HG03571 (cell line): Measurements from ENCODE around the gene FGF11.

Experiments
- ATAC-seq: cut with Tn5 transposase; IDR thresholded peaks from one replicate; pipeline ENCODE4 v1.9.1; 2021; ENCODE audit not compliant: unreplicated experiment

FGF11 gene

DNA sequence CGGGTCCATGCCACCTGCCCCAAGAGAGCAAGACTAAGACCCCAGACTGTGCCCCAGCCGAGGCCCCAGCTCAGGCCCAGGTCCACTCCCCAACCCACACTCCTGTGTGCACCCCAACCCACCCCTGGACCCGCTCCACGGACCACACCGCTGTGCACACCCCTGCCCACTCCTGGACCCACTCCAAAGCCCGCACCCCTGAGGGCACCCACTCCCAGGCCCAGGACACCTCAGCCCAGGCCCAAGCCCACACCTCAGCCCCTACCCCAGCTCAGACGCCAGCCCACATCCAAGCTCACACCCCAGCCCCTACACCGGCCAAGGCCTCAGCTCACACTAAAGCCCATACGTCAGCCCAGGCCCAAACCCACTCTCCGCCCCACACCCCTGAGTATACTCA lies 9.6 kb upstream of the FGF11 start:
- ATAC-seq = no peak

DNA sequence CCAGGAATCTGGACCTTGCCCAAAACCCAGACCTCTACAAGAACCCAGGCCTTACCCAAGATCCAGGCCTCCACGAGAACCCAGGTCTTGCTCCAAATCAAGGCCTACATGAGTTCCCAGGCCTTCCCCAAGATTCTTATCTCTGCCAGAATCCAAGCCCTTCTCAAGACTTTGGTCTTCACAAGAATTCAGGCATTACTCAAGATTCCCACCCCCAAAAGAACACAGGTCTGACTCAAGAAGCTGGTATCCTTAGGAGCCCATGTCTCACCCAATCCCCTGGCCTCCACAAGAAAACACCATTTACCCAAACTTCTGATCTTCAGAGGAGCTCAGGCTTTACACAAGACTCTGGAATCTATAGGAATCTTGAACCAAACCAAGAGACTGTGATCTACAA lies 8.1 kb upstream of the FGF11 start:
- no peak for ATAC-seq

DNA sequence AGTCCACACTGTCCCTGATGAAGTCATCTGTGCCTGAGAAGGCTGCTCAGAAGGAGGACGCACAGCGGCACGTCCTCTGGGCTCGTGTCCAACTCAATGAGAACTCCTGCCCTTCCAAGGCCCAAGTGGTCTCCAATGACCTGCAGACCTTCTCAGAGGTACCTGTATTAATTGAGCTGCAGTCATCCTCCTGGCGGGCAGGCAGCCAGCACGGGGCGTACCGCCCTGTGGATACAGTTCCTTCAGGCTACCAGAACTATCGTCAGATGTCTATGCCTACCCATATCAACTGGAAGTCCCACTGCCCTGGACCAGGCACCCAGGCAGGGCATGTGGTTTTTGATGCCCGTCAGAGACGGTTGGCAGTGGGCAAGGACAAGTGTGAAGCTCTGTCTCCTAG lies 7.0 kb upstream of the FGF11 start:
- ATAC-seq = no peak

DNA sequence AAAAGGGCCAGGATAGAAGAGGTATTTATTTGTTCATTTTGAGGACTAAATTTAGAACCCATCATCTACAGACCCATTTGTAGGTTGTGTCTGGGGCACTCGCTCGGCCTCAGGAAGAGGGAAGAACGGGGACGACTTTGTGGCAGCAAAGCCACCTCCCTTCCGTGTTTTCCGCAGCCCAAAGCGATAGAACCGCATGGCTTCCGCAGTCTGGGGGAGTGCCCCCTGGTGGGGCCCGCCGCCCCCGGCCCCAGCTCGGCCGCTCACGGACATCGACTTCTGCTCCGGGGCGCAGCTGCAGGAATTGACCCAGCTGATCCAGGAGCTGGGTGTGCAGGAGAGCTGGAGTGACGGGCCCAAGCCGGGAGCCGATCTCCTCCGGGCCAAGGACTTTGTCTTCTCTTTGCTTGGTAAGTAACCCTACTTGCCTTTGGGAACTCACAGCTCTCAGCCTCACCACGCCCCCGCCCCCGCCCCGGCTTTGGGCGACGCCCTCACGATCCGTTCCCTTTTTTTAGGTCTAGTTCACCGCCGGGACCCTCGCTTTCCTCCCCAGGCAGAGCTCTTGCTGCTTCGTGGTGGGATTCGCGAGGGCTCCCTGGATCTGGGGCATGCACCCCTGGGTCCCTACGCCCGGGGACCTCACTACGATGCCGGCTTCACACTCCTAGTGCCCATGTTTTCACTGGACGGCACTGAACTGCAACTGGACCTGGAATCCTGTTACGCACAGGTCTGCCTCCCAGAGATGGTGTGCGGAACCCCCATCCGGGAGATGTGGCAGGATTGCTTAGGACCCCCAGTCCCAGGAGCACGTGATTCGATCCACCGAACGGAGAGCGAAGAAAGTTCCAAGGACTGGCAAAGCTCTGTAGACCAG lies 3.4 kb upstream of the FGF11 start:
- ATAC-seq = peak; percentile 17

DNA sequence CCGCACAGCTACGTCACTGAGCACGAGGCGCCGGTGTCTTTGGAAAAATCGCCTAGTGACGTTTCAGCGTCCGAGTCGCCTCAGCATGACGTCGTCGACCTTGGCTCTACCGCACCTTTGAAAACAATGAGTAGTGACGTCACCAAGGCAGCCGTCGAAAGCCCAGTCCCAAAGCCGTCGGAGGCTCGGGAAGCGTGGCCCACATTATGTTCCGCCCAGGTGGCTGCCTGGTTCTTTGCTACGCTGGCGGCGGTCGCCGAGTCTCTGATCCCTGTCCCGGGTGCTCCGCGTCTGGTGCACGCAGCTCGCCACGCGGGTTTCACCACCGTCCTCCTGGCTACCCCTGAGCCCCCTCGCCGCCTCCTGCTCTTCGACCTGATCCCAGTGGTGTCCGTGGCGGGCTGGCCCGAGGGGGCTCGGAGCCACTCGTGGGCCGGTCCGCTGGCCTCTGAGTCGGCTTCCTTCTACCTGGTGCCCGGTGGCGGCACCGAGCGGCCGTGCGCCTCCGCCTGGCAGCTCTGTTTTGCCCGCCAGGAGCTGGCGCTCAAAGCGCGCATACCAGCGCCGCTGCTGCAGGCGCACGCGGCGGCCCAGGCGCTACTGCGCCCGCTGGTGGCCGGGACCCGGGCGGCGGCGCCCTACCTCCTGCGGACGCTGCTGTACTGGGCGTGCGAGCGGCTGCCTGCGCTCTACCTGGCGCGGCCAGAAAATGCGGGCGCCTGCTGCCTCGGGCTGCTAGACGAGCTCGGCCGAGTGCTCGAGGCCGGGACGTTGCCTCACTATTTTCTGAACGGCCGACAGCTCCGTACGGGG lies 2.5 kb upstream of the FGF11 start:
- no peak for ATAC-seq

DNA sequence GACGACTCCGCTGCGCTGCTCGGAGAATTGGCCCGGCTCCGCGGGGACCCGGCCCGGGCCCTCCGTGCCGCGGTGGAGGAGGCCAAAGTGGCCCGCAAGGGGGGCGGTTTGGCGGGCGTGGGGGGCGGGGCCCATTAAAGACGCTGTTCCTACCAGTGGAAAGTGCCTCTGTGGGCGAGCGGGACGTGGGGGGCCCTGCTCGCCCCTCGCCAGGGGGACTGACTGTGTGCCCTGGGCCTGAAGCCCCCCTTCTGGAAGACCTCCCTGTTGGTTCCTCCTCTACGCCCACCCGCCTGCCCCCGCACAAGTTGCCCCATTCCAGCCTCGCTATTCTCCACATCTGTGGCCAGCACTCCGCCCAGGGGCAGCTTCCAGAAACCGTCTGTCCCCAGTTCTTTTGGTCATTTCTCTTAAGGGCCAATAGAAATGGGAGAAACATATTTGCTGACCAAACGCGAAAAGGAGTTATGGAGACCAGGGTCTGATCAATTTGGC lies 1.9 kb upstream of the FGF11 start:
- no peak for ATAC-seq

DNA sequence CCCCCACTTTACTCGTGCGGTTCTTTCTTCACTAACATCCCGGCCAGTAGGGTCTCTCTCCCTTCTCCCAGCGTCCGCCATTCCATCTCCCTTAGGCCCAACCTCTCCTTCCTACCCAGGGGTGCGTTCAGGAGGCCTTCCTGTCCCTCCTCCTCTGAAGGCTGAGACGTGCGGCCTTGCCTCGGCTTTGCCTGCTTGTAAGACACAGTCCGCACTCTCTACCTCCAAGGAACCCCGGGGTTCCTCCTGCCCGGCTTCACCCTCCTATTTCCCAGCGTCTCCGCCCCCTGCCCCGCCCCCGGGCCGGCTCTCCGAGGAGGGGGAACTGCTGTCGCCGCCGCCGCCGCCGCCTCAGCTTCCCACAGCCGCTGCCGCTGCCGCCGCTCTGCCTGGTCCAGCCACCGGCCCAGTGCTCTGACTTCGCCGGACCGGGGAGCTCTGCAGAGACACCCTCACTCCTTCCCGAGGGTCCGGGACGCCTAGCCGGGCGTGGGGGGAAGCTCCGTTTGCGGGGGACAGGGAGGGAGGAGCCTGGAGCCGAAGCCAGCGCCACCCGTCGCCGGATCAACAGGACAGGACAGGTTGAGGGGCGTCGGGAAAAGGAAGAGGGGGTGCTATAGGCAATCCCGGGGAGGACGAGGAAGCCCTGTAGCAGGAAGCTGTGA lies 1.2 kb upstream of the FGF11 start:
- no peak for ATAC-seq

DNA sequence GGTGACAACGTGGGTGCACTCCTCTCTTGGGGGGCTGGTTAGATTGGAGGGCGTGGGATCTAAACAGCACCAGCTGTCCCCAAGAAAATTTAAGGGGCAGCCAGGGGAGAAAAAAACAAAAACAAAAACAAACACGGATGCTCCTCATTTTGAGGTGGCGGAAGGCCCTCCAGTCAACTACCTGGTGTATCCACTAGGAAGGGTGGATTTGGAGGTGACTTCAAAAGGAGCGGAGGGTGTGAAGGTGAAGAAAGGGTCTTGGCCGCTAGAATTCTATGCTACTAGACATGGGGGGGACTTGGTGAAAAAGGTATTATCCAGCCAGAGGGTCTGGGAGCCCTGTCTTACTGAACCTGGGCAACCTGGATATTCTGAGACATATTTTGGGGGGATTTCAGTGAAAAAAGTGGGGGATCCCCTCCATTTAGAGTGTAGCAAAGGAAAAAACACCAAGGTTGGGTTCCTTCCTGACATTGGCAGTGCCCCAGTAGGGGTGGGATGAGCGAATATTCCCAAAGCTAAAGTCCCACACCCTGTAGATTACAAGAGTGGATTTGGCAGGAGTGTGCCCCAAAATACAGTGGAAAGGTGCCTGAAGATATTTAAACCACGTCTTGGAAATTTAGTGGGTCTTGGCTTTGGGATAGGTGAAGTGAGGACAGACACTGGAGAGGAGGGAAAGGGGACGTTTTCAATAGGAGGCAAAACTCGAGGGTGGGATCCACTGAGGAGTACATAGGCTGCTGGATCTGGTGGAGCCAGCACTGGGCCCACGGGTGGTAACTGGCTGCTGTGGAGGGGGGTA lies 454 bp upstream of the FGF11 start:
- ATAC-seq = no peak

DNA sequence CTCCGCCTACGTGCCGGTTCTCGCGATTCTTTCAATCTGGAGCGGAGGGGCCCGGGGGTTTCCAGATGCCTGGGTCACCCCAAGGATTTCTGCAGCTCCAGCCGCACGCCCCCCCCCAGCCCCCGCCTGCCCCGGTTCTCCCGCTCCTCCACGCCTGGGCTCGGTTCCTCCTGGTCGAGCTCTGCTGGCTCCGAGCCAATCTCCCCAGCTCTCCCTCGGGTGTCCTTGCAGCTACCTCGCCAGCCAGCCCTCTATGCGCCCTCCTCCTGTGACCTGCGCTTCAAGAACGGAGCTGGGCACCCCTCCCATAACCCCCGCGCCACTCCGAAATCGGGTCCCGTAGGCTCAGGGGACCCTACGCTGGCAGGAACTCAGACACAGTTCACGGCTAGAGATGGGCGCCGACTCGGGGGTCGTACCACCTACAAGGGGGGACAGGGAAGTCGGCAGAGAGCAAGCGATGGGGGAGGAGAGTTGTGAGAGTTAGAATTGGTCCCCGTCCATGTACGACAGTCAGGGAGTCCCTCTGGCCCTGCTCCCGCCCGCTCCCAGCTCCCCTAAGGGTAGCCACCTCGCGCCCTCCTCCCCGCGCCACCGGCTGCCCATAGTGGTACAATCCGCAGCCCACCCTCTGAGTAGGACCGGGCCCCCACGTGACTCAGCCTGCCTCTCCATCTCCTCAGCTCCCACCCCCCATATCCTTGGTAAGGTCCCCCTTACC lies 961 bp downstream of the FGF11 start:
- no peak for ATAC-seq

DNA sequence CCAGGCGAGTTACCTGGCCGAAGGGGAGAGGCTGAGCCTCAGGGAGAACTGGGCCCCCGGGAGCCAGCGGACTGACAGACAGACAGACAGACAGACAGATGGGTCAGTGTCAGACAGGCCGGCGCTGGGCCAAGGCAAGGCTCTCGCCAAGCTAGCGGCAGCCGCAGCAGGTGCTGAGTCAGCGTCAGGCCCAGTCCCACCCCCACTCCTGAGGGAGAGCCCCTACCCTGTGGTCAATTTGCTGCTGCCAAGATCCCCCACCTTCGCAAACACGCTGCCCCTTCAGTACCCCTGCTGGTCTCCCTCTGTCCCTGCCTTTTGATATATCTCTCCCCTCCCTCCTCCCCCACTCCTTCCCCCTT lies 1.5 kb downstream of the FGF11 start:
- ATAC-seq = no peak

DNA sequence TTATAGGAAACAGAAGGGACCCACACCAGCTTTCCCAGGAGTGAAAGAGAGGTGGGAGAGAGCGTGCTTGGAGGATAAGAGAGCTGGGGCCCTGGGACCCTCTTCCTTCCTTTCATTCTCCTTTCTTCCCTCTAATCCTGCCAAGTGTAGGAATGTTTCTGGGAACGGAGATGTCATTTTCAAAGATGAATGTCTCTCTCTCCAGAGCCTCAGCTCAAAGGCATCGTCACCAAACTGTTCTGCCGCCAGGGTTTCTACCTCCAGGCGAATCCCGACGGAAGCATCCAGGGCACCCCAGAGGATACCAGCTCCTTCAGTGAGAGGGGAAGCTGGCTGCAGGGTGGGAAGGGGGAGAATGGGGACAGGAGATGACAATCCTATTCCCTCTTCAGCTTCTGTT lies 2.0 kb downstream of the FGF11 start:
- ATAC-seq = no peak

DNA sequence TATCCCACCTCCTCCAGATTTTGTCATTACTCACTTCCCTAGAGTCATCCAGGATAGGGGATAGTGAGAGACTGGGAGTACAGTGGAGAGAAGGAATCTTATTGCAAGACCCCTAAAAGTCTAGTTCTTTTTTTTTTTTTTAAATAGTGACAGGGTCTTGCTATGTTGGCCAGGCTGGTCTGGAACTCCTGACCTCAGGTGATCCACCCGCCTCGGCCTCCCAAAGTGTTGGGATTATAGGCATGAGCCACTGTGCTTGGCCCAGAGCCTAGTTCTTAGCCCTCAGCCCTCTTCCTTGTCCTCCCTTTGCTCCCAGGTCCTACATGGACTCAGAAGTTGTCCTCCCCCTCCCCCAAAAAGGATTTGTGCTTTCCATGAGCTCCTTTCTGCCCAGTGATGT lies 2.8 kb downstream of the FGF11 start:
- no peak for ATAC-seq

DNA sequence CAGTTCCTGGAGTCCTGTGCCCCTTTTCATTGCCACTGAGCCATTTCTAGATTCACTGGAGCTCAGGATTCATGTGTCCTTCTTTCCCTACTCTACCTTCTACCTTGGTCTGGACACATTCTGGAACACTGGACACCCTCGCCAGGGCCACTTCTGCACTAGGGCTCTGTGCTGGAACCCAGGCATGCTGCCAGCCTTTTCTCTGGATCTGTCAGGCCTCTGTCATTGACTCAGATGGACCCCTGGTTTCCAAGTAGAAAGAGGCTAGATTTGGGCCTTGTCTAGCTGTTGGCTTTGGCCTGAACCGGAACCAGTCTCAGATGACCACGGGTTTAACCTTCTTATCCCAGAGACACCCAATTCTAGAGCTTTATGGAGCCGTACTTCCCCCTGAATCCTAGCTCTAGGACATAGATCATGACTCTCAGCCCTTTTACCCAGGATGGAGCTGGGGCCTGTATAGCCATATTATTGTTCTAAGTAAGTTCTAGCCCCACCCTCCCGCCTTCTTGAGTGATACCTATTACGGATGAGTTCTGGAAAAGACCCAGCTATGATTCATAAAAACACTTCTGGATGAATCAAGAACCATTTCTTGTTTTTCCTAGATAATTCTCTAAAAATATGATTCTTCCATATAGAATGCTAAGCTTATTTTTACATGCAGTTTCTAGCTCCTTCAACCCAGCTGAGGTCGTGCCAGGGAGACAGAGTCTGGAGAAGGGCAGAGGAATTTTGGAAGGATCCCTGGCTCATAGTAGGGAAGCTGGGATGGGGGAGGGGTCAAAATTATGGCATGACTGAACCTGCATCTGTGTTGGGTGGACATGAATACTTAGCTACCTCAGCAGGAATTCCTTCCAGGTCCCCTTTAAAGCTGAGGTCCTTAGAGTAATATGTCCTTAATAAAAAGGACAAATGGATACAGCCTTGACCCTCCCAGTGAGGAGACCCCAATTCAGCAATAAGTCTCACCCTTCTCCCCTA lies 4.5 kb downstream of the FGF11 start:
- no peak for ATAC-seq

DNA sequence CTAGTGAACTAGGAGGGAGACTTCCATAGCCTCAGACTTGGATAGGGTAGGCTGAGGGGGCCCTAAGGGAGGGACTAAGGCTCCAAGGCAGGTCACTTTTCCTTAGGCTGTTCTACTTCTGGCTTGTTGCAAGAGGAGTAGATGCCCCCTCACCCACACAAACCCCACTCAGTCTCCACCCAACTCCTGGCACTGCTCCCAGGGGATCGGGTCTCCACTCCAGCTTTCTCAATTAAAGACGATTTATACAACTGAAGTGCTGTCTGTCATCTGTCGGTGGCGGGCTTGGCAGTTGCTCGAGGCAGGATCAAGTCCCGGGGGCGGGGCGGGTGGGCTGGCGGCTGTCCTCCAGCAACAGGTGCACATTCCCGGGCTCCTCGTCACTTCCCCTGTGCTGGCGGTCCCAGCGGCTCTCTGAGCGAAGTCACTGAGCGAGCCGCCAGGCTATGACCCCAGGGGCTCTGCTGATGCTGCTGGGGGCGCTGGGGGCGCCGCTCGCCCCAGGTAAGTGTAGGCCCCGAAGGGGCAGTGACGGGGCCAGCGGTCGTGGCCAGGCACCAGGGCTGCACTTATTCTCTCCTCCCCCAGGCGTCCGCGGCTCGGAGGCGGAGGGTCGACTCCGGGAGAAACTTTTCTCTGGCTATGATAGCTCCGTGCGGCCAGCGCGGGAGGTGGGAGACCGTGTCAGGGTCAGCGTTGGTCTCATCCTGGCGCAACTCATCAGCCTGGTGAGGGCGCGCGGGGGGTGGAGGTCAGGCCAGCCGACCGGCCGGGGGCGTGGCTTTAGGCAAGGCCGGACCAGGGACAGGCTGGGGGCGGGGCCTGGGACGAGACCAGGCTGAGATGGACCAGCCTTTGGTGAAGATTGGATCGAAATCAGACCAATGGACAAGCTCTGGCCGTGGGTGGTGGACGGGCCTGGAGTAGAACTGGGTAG lies 5.6 kb downstream of the FGF11 start, which contains the start of gene CHRNB1:
TSS of gene CHRNB1 (plus strand) at position 380 of the 937 bp plus-strand sequence. CDS start at position 447, 67 bp downstream.
- no peak for ATAC-seq

DNA sequence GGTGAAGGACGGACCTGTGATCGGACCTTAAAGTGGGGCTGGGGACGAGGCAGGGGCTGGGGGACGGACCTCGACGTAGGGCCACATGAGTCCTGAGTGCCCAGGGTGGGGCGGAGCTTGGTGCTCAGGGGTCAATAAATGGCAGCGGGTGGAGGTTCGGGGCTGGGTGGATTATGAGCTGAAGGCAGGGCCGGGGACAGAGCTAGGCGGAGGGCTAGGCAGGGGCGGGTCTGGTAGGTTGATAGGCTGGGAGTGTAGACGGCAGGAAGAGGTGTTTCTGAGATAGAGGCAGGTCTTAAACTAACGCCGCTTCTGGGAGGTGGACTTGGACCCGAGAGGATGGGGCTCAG lies 6.3 kb downstream of the FGF11 start:
- ATAC-seq = no peak

DNA sequence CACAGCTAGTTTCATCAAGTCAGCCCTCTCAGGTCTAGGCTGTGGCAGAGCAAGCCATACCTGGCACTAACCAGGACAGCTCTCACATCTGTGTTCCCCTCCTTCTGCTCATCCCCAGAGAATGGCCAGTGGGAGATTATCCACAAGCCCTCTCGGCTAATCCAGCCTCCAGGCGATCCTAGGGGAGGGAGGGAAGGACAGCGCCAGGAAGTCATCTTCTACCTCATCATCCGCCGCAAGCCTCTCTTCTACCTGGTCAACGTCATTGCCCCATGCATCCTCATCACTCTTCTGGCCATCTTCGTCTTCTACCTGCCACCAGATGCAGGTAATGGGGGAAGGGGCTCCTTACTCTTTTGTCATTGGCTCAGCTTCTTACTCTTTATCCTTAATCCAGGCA lies 9.1 kb downstream of the FGF11 start:
- no peak for ATAC-seq

DNA sequence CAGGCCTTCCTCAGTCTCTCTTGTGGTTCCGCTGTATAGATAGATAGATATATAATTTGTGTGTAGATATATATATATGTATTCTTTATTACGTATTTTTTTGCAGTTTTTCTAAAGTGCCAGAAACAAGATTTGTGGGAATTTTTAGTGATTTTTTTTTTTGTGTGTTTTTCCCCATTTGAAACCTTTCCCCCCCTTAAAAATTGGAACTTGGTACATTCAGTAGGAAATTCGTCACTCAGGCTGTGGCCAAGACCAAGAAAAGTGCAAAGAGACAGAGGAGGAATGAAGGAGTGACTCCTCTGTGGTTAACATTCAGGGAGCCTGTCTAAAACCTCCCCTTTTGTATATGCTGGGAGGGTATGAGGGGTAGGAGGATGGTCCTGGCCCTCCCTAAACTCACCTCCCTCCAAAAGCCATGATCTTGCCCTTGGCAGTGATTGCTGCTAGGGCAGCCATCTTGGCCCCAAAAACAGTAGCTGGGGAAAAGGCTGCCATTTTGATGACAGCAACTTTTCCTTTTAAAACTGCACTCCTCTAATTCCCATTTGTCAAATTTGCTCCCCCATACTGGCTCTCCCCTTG lies 20.7 kb downstream of the FGF11 start:
- no peak for ATAC-seq
